ENCODE measurements around the gene KCNIP1. TPM values are rescaled to one million over a fixed set of nuclear protein-coding genes. Genes with fewer than 3 reads are reported as not detected.

Gene KCNIP1
- total RNA-seq, 2 donors from 2014 or later = not detected

DNA sequence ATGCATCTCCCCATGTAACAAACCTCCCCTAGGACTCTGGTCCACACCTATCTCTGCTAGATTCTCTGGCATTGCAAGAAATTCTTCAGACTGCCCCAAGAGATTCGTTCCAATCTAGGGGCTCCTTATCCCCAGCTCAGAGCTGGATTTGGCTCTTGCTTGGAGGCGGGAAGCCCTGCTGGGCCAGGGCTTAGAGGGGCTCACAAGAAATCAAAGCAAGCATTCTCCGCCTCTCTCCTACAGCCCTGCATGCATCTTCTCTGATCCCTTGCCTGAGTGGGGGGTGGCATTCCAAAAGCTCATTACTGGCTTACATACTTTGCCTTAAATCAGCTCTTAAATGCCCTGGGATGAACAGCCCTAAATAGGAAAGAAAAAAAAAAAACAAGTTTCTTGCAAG lies 75.8 kb downstream of the KCNIP1 start:
- H3K27ac ChIP-seq (ENCODE audit: low read depth, low read length) = no peak overlapping the region
- Mint-ChIP-seq H3K27ac (no peak overlapping the region), H3K27me3 (ENCODE audit: insufficient read depth) (peaks cover 2% of the 10 kb centered on the region), H3K9me3 (peaks cover 6% of the 10 kb centered on the region), H3K4me1 (no peaks in the 10 kb centered on the region), H3K36me3 (ENCODE audit: low read depth) (no peaks in the 10 kb centered on the region), H3K4me3 (no peak overlapping the region)
- no peak overlapping the region for H3K4me3 ChIP-seq (ENCODE audit: low read length)
- no peaks in the 10 kb centered on the region for H3K27me3 ChIP-seq (ENCODE audit: control insufficient read depth, insufficient read depth, low read length, poor library complexity, severe bottlenecking)
- H3K9ac ChIP-seq (ENCODE audit: extremely low read depth, low read length, poor library complexity, severe bottlenecking) = no peak overlapping the region
- no peaks in the 10 kb centered on the region for H3K9me3 ChIP-seq (ENCODE audit: control insufficient read depth, low read length)
- no peak for DNase-seq
- no peaks in the 10 kb centered on the region for H3K4me1 ChIP-seq (ENCODE audit: control insufficient read depth, insufficient read depth, low read length)
- TF ChIP-seq, protein P1, sequence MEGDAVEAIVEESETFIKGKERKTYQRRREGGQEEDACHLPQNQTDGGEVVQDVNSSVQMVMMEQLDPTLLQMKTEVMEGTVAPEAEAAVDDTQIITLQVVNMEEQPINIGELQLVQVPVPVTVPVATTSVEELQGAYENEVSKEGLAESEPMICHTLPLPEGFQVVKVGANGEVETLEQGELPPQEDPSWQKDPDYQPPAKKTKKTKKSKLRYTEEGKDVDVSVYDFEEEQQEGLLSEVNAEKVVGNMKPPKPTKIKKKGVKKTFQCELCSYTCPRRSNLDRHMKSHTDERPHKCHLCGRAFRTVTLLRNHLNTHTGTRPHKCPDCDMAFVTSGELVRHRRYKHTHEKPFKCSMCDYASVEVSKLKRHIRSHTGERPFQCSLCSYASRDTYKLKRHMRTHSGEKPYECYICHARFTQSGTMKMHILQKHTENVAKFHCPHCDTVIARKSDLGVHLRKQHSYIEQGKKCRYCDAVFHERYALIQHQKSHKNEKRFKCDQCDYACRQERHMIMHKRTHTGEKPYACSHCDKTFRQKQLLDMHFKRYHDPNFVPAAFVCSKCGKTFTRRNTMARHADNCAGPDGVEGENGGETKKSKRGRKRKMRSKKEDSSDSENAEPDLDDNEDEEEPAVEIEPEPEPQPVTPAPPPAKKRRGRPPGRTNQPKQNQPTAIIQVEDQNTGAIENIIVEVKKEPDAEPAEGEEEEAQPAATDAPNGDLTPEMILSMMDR (conservative IDR thresholded peaks at IDR 0.05) = no peak
- no peaks in the 10 kb centered on the region for H3K36me3 ChIP-seq (ENCODE audit: control insufficient read depth, insufficient read depth, low read length)
- WGBS, 2 experiments (ENCODE audit: insufficient coverage in 1 of 2, insufficient read length in 1 of 2) = 27 to 64% methylated on average over 2 to 3 of the region's 3 CpGs

DNA sequence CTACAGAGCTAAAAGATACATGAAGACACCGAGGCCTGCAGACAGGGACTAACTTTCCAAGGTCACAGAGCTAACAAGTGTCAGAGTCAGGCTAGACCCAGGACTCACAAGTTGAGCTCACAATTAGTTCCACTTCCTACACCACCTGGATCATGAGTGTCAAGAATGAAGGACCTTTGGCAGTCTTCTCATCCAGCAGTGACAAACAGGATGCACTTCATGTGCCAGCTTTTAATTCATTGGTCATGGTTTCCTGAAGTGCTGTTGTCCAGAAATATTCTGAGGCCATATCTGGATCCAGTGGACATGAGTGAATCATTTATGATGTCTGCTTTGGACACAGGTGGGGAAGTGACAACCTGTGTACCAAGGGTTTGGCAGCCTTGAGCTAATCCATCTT lies 77.4 kb downstream of the KCNIP1 start:
- WGBS, 2 experiments (ENCODE audit: insufficient coverage in 1 of 2, insufficient read length in 1 of 2) = 86 to 93% methylated on average over 1 of the region's 1 CpG
- H3K27me3 Mint-ChIP-seq (ENCODE audit: insufficient read depth) = no peaks in the 10 kb centered on the region

GRCh38 chr5:170582644-170583330 lies 79.0 kb downstream of the KCNIP1 start:
- Mint-ChIP-seq H3K4me3 (no peak overlapping the region), H3K27ac (no peak overlapping the region), H3K9me3 (peaks cover 2% of the 10 kb centered on the region), H3K36me3 (ENCODE audit: low read depth) (no peaks in the 10 kb centered on the region), H3K27me3 (ENCODE audit: insufficient read depth) (no peaks in the 10 kb centered on the region), H3K4me1 (no peaks in the 10 kb centered on the region)
- DNase-seq = no peak
- no peak overlapping the region for H3K4me3 ChIP-seq (ENCODE audit: low read length)
- 80 to 92% methylated on average over 4 to 6 of the region's 6 CpGs for WGBS, 2 experiments (ENCODE audit: insufficient coverage in 1 of 2, insufficient read length in 1 of 2)
- no peak overlapping the region for H3K9ac ChIP-seq (ENCODE audit: extremely low read depth, low read length, poor library complexity, severe bottlenecking)
- no peak overlapping the region for H3K27ac ChIP-seq (ENCODE audit: low read depth, low read length)
- TF ChIP-seq, protein P1 (conservative IDR thresholded peaks at IDR 0.05) = no peak
- H3K4me1 ChIP-seq (ENCODE audit: control insufficient read depth, insufficient read depth, low read length) = no peaks in the 10 kb centered on the region
- no peaks in the 10 kb centered on the region for H3K9me3 ChIP-seq (ENCODE audit: control insufficient read depth, low read length)
- H3K27me3 ChIP-seq (ENCODE audit: control insufficient read depth, insufficient read depth, low read length, poor library complexity, severe bottlenecking) = no peaks in the 10 kb centered on the region
- no peaks in the 10 kb centered on the region for H3K36me3 ChIP-seq (ENCODE audit: control insufficient read depth, insufficient read depth, low read length)

More for the DNA sequence above, 77.4 kb downstream of the KCNIP1 start:
- Mint-ChIP-seq H3K36me3 (ENCODE audit: low read depth) (no peaks in the 10 kb centered on the region), H3K27ac (no peak overlapping the region), H3K4me1 (no peaks in the 10 kb centered on the region), H3K4me3 (no peak overlapping the region), H3K9me3 (no peaks in the 10 kb centered on the region)
- Histone ChIP-seq H3K27me3 (ENCODE audit: control insufficient read depth, insufficient read depth, low read length, poor library complexity, severe bottlenecking) (no peaks in the 10 kb centered on the region), H3K27ac (ENCODE audit: low read depth, low read length) (no peak overlapping the region), H3K4me1 (ENCODE audit: control insufficient read depth, insufficient read depth, low read length) (no peaks in the 10 kb centered on the region), H3K9me3 (ENCODE audit: control insufficient read depth, low read length) (no peaks in the 10 kb centered on the region), H3K4me3 (ENCODE audit: low read length) (no peak overlapping the region), H3K36me3 (ENCODE audit: control insufficient read depth, insufficient read depth, low read length) (no peaks in the 10 kb centered on the region), H3K9ac (ENCODE audit: extremely low read depth, low read length, poor library complexity, severe bottlenecking) (no peak overlapping the region)
- DNase-seq = no peak
- TF ChIP-seq, protein P1 (conservative IDR thresholded peaks at IDR 0.05) = no peak
